Stimulated activated CD8-positive, alpha-beta memory T cell treated with anti-CD3 and anti-CD28 coated beads, Interleukin-7, amount 100 ng/mL, for 48 hours (primary cell): Measurements from ENCODE around the gene PTGIS.
A peak's percentile ranks its signal among the peaks of the same experiment; 100 is the strongest.

ENCODE experiments used
- DNase-seq, 2 donors: peaks; one replicate each; pipeline ENCODE4 v3.0.0-alpha.2; 2020; ENCODE audit warnings: low read depth in 1 of 2; ENCODE audit errors: extremely low read depth in 1 of 2

Gene PTGIS

DNA sequence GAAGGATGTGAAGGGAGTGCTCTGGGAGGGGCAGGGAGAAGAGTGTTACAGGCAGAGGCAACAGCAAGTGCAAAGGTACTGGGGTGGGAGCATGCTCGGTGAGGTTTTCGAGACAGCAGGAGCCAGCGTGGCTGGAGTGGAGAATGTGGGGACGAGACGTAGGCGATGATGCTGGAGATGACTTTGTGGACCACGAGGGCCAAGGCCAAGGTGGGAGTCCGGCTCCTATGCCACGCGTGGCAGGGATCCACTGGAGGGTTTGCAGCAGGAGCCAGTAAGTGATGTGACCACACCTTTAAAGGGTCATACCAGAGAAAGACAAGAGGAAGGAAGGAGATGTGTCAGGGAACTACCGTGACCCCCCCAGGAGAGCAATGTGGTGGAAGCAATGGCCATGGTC lies 7.3 kb downstream of the PTGIS start:
- DNase-seq = no peak

DNA sequence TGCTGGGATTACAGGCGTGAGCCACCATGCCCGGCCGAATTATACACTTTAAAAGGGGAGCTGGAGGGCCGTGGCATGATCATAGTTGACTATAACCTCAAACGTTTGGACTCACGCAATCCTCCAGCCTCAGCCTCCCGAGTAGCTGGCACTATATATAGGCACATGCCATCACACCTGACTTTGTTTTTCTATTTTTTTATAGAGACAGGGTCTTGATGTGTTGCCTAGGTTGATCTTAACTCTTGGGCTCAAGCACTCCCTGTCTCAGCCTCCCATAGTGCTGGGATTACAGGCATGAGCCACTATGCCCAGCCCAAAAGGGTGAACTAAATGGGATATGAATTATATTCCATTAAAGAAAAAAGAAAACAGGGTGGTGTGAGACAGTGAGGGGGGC lies 7.8 kb downstream of the PTGIS start:
- DNase-seq = no peak

DNA sequence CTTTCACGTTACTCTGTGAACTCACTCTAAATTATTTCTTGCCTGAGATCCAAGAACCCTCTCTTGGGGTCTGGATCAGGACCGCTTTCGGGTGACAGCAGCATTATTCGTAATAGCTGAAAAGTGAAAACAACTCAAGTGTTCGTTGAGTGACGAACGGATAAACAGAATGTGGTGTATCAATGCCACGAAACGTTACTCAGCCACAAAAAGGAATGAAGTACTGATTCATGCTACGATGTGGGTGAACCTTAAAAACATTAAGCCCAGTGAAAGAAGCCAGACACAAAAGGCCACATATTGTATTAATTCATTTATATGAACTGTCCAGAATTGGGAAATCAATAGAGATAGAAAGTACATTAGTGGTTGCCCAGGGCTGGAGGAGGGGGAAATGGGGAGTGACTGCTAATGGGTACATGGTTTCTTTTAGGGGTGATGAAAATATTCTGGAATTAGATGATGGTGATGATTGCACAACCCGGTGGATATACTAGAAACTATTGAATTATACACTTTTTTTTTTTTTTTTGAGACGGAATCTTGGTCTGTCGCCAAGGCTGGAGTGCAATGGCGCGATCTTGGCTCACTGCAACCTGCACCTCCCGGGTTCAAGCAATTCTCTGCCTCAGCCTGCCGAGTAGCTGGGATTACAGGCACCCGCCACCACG lies 8.4 kb downstream of the PTGIS start:
- DNase-seq = no peak

DNA sequence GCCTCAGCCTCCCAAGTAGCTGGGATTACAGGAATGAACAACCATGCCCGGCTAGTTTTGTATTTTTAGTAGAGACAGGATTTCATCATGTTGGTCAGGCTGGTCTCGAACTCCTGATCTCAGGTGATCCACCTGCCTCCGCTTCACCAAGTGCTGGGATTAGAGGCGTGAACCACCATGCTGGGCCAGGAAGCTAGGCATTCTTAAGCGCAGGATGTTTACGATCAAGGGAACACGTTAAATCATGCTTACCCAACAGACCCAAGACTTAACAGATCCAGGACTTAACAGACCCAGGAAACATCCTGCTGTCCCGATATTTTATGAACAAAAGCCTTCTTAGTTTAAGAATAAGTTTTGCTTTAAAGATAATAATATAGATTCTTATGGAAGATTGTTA lies 9.1 kb downstream of the PTGIS start:
- no peak for DNase-seq

DNA sequence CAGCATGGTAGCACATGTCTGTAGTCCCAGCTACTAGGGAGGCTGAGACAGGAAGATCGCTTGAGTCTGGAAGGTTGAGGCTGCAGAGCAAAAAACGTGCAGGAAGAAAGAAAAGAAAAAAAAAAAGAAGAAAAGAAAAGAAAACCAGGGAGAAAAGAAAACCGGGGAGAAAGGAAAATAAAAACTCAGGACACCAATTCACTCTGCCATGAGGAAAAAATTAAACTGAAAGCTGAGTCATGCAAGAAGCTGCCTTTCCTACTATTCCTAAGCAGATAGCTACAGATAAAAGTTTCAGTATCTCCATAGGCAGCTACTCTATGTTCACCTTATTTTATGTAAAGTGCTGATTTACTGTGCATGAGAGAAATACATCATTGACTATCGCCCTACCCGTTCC lies 10.5 kb downstream of the PTGIS start:
- no peak for DNase-seq

DNA sequence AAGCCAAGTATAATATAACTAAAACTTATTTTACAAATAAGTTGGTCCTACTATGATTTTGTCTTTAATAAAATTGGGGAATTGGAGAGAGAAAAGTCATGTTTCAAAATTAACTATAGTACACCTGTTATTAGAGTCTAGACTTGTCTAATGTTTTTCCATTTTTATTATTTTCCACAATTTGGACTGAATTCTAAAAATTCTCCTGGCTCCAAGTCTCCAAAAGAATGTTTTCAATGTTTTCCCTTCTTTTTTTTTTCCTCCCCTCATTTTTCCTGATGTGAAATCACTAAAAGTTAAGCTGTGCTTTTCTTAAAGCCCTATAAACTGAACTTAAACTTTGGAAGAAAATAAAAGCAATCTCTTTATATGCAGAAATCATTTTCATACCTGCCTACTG lies 11.3 kb downstream of the PTGIS start:
- DNase-seq = no peak

DNA sequence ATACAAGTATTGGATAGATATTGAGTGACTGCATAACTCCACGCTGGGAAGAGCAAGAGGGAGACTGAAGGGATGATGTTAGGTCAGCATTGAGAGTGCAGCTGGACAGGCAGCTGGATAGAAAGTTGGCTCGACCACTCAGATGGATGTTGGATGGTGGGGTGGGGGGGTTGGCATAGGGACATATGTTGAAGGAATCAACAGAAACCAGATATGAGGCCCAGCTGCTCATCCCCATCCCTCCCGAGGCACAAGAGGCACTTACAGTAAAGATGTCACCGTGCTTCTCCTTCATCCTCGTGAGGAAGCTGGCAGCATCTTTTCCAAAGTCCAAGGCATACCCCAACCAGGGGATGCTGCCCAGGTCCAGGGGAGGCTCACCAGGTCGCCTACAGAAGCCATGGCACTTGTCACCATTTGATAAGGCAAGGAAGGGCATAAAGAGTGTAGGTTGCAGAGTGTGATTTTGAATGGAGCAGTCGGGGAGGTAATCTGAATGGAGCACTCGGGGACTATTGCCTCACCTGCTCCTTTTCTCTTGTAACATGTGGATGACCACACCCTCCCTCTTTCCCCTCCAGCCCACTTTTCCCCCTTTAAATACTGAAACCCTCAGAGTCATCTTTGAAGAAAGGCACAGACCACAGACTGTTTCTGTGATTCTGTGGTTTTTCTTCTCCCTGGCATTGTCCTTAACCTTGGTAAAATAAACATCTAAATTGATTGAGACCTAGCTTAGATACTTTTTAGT lies 18.0 kb downstream of the PTGIS start:
- DNase-seq = no peak

DNA sequence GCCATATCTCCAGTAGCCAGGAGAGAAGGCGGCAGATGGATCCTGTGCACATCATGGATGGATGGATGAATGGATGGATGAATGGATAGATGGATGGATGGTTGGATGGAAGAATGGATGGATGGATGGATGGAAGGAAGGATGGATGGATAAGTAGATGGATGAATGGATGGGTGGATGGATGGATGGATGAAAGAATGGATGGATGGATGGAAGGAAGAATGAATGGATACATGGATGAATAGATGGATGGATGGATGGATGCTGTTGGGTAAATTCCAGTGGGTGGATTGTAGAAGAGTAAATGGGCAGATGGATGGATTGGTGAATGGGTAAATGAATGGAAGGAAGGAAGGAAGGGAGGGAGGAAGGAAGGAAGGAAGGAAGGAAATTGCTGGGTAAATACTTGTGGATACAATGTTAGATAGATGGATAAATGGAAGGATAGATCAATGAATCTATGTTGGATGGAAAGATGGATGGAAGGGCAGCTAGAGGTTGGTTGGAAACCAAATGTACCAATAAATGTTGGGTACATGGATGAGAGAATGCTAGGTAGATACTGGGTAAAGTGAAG lies 19.5 kb downstream of the PTGIS start:
- no peak for DNase-seq

DNA sequence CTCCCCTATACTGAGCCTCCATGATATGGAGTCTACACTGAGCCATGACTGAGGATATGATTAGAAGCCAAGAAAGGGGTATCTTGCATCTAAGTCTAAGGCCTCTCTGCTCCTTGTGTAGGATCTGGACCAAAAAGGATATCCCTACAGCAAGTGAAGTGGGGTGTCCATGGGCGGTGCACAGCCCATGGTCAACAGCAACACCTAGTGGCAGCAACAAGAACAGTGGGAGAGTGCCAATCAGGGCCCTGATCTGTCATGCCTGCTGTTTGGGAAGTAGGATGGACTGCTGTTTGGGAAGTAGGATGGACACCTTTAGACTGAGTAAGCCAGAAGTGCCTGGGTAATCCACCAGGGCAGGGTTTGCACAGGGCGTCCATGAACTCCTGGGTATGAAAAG lies 22.4 kb downstream of the PTGIS start:
- DNase-seq = no peak

DNA sequence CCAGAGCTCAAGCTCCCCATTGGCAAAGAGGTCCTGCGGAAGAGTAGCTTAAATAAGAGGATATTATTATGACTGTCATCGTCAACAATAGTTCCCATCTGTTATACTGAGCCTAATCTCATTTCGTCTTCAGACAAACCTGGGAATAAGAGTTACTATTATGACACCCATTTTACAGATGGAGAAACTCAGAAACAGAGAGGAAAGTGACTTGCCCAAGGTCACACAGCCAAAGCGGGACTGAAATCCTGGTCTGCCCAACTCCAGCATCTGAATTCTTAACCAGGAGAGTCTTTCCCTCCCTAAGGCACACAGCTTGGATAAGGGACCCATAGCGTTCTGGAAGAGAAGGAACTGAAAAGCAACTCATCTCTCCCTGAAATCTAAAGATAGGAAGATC lies 23.4 kb downstream of the PTGIS start:
- no peak for DNase-seq

DNA sequence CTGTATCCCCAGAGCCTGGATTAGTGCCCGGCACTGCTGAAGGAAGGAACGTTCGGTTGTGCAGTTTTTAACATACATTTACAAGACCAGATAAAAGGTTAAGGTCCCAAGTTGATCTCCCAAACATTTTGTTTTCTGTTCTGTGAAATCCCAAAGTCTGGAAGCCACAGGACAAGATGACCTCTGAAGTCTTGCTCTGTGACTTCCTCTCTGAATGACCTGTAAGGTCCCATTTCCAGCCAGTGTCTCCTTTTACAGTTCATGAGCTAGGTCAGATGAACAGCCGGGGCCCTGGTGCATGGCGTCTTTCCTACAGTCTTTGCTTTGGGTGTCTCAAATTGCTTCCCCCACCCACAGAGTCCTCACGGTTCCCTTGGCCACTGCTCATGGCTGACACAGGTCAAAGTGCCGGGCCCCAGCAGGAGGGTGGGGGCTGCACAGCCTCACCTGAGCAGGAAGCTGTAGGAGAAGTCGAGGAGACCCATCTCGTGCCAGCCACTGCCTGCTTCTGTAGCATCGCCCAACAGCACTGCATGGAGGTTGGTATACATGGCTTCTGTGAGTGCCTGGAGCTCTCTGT lies 24.0 kb downstream of the PTGIS start:
- DNase-seq = no peak

DNA sequence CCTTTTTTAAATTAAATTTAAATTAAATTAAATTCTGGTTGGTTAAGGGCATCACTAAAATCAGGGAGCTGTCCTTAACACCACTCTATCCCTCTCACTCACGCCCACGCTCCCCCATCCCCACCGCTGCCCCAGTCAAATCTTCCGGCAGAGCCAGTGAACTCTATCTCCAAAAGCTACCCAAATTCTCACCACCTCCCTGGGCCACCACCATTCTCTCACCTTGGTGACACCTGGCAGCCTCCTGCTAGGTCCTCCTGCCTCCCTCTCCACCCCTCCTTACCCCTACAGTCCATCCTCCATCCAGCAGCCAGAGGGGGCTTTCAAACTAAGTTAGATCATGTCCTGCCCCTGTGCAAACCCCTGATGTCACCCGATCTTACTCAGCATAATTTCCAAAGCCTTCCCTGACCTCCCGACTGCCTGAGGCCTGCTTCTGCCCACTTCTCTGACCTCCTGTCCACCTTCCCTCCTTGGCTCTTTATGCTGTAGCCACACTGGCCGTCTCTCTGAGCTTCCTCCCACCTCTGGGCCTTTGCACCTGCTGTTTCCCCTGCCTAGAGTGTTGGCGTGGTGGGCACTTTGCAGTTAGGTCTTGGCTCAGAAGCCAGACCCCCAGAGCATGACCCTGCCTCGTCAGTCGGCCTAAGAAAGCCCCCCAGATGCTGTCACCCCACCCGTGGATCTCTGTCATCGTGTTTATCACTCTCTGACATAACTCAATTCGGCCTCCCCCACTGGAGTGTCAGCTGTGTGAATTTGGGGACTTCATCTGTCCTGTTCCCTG lies 24.7 kb downstream of the PTGIS start:
- no peak for DNase-seq

DNA sequence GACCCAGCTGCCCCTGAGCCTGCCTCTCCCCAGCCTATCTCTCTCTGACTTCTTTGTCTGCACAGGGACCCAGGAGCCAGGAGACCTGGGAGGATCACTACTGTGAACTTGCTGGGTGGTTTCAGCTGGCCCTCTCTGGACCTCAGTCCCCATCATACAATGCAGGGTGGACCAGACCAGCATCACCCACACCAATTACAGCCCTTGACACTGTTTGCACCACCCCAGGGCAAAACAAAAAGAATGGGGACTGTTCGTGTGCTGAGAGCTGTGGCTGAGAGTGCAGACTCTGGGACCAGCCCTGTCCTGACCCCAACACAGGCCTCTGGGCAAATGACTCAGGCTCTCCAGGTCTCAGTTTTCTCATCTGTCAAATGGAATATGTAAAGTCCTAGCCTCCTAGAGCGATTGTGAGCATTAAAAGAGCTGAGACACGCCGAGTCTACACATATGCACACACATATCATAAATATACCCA lies 25.4 kb downstream of the PTGIS start:
- no peak for DNase-seq

DNA sequence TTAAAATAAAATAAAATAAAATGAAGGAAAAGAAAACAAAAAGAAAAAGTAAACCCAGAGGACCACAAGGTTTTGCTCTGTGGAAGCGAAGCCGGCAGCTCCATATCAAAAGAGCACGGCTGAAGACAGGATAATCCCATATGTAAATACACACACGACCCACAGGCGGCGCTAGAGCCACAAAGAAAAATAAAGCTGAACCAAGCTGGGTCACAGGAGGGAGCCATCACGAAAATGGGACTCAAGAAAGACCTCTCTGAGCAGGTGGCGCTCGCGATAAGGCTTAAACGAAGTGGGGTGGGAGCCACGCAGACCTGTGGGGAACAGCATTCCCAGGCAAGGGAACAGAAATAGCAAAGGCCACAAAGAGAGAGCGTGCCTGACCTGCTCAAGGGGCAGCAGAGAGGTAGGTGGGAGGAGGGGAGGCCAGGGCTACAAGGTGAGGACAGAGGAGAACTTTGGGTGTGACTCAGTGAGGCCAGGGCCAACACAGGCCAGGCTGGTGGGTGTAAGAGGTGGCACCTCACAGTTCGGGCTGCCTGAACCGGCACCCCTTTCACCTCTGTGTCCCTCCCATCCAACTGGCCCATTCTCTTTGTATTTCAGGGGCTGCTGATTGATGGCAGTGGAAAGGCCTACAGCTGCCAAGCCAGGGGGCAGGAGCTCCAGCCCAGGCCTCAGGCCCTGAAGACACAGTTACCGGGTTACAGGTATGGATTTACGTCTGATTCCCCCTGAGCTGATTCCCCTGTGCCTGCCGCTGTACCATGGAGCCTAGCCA lies 26.0 kb downstream of the PTGIS start:
- DNase-seq = peak; percentile 35 to 57

DNA sequence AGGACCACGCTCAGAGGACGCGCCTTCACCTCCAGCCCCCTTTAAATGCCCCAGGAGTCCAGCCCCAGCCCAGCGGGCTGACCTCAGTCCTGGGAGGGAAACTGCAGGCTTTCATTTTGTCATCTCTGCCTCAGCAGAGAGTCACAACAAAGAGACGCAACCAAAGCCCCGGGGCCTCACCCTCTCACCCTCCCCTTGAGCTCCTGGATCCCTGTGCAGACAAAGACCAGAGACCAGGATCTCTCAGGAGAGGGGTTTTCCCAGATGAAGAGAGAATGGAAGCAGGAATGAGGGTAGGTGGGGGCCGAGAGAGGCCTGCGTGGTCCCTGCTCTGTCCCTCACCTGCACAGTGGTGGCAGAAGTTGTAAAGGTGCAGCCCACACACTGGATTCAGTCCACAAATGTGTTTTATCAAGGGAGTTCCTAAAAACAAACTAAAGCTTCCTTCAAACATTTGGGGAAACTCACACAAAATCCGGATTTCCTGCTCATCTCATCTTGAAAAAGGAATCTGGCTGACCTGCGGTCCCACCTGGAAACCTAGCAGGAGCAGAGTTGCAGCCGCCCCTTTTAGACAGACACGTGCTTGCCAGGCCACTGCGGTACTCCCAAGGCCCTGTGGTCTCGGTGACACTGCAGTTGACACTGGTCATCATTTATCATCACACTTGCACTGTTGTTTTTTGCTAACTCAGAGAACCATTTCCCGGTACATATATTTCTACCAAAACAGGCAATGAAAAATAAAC lies 27.1 kb downstream of the PTGIS start:
- DNase-seq = no peak

DNA sequence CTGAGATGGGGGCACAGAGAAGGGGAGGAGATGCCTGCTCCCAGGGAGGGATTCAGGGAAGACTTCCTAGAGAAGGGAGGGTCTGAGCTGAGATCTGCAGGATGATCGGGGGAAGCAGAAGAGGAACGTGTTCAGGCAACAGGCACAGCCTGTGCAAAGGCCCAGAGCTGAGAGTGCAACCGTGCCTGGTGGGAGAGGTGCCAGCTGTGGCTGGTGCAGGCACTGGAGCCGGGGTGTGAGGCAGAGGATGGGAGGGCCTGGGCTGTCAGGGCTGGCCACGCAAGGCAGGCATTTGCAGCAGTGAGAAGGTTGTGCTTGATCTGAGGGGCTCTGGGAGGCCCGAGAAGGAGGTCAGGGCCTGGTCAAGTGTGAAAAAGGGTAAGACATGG lies 27.7 kb downstream of the PTGIS start:
- no peak for DNase-seq

DNA sequence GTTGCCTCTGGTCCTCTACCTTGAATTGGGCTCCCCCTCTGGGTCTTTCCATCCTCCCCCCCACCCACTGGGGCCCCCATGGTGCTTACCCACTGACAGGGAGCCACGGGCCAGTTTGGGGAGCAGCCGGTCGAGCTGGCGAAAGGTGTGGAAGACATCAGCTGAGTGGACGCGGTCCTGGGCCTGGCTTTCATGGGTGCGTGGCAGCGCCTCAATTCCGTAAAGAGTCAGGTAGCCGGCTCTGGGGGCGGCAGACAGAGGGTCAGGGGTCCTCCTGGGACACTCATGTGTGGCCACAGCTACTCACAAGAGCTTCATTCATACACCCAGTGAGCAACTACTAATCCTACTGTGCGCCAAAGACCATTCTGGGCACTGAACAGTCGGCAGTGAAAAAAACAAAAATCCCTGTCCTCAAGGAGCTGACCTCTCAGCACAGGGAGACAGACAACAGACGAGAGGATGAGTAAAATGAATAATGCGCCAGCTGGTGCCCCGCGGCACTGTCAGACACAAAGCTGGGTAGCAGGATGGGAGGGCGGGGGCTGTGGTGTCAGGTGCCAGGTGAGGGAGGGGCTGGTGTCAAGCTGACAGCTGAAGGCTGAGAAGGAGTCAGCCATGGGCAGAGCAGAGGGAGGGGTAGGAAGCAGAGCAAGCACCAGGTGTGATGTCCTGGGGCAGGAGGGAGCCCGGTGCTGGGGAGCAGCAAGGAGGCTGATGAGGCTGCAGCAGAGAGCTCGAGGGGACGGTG lies 28.3 kb downstream of the PTGIS start:
- DNase-seq = no peak

DNA sequence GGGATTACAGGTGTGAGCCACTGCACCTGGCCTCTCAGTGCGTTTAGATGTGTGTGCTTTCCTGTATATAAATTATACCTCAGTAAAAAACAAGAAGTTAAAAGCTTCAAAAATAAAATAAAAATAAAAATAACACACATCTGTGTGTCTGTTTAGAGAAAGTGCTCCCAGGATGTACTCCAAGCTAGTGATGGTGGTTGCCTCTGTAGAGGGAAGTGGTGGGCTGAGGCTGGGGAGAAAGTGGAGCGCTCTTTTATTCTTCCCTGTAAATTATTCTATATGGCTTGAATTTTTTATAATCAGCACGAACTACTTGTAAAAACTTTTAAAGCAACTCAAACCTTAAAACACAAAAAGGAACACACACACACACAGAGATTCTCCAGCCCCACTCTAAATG lies 29.0 kb downstream of the PTGIS start:
- DNase-seq = no peak

DNA sequence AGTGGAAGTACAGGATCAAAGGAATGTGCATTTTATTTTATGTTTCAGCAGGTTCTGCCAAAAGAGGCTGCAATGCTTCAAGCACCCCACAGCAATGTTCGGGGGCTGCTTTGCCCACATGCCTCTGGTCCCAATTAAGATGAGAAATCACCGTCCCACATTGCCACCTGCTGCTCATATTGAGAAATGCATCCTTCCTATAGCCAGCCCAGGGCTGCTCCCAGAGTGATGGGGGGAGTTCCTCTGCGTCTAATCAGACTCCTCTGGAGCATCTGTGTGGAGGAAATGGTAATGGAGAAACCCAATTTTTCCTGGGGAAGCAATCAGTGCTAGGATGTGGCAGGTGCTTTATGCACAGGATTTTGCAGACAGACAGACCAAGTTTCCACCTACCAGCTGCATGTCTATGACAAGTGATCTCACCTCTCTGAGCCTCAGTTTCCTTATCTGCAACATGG lies 33.7 kb downstream of the PTGIS start:
- peak; percentile 30 to 50 for DNase-seq
